HFF-Myc (cell line): Measurements from ENCODE around the gene AGXT2.

ENCODE experiments used
- DNase-seq: peaks from one replicate; pipeline ENCODE4 v3.0.0-alpha.2; 2011; ENCODE audit warnings: low read depth; ENCODE audit errors: extremely low read depth
- H3K4me3 ChIP-seq: replicated peaks from 2 replicates; pipeline ENCODE4 v1.5.1; 2011; ENCODE audit warnings: low read depth, mild to moderate bottlenecking, control low read depth, low read length
- CTCF ChIP-seq: IDR thresholded peaks from 2 replicates; pipeline ENCODE4 v1.5.1; 2012; ENCODE audit warnings: mild to moderate bottlenecking, low read depth, low read length, control low read depth; ENCODE audit errors: missing control alignments

Gene AGXT2

DNA sequence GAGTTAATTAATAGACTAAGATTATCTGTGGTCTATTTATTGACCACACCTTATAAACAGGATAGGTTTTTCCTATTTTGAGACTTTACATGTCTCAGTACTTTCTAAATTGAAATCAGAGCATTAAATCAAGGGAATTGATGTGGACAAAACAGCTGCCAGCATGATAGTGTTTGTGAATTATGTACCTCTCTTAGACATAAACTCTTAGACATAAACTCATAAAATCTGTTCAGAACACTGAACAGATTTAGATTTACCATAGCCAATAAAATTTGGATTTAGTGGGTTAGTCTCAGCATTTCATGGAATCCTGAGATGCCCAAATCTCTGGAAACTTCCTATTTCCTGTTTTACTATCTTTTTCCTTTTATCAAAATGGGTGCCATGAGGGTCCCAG is 11.5 kb upstream of the AGXT2 start:
- no peak overlapping the region for H3K4me3 ChIP-seq
- TF ChIP-seq CTCF = no peak
- DNase-seq = no peak

DNA sequence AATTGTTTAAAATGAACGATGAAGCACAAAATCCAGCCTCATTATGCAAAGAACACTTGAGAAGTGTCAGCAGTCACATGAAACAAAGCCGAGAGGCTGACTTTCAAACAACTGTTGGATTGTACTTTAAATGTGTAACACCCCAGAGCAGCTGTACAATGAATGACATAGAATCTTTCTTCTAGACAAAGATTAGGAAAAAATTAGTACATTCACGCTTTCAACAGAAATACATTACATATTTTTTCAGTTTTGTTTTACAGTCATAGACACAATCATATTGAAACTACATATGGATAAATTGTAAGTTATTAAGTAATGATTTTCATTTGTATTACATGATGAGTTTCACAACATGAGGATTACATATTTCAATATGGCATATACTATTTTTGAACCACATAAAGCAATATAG is 10.6 kb upstream of the AGXT2 start:
- no peak for DNase-seq
- H3K4me3 ChIP-seq = no peak overlapping the region
- no peak for TF ChIP-seq CTCF

GRCh38 chr5:35056686-35057085 is 8.9 kb upstream of the AGXT2 start:
- no peak for DNase-seq
- no peak for TF ChIP-seq CTCF
- H3K4me3 ChIP-seq = no peak overlapping the region

GRCh38 chr5:35052838-35053237 is 5.1 kb upstream of the AGXT2 start:
- TF ChIP-seq CTCF = no peak
- no peak for DNase-seq
- no peak overlapping the region for H3K4me3 ChIP-seq

GRCh38 chr5:35050541-35051126 is 2.9 kb upstream of the AGXT2 start:
- no peak overlapping the region for H3K4me3 ChIP-seq
- DNase-seq = no peak
- no peak for TF ChIP-seq CTCF

DNA sequence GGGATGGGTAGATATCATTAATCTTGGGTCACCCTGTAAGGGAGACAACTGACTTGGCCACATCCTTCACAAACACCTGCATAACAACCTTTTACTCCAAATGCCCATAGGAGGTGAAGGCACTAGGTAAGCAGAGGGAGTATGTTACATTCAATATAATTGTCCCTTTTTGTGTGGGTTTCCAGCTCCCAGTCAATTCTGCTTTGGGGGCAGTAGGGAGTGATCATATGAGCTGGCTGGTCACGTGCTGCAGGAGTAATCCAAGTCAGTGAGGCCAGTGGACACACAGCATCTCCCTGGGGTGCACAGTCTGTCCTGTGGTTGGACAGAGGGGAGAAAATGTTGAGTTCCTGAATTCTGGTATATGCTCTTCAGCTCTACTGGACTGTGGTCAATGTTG is 1.2 kb upstream of the AGXT2 start:
- no peak for DNase-seq
- H3K4me3 ChIP-seq = no peak overlapping the region
- no peak for TF ChIP-seq CTCF

DNA sequence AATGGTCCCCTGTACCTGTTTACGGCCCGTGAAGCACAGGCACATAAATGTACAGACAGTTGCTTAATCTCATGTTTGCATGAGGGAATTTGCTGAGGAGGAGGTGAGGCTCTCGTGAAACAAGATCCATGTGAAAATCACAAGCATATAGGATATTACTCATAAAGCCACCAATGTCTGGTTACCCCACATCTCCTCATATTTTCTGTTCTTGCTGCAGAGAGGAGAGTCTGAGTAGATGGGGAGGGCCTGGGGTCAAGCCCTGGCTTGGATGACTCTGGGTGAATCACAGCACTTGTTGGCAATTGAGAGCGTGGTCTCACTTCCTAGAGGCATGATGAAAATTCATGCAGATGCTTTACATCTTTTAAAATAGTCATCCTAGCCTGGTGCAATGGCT is 975 bp downstream of the AGXT2 start:
- DNase-seq = peak; percentile 74
- no peak overlapping the region for H3K4me3 ChIP-seq
- no peak for TF ChIP-seq CTCF
